ENCODE results near the gene AFDN.

DNA sequence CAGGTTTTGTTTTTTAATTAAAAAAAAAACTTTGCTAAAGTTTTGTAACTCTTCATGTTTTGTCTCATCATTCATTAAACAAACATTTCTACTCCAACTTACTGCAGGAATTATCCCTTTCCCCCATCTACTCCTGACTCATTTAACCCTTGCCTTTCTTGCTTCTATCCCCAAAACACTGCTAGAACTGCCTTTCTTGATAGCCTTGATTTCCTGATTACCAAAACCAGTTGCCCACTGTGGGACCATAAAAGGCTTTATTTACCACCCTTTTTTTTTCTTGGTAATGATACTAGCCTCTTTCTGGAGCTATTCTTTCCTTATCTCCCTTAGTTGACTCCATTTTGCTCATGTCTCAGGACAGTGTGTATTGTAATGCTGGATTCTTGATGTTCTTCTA is 15.3 kb downstream of the AFDN start:
- TF ChIP-seq POLR2AphosphoS5 (IDR thresholded peaks at IDR 0.05), result no peak
- no peak for TF ChIP-seq POLR2A (IDR thresholded peaks at IDR 0.05)
